Measurements from ENCODE around the gene HOXD8.

- no peak for TF ChIP-seq POLR2AphosphoS5 (IDR thresholded peaks at IDR 0.05; ENCODE audit: low read depth, low read length)
- no peak for TF ChIP-seq FOXP2 (optimal IDR thresholded peaks at IDR 0.05; ENCODE audit: borderline replicate concordance, extremely low read depth, extremely low read length, insufficient read depth)
- TF ChIP-seq REST (IDR thresholded peaks at IDR 0.05; ENCODE audit: insufficient read depth in 1 of 2, low read depth in 2 of 2, low read length in 2 of 2) = no peak
- no peak for TF ChIP-seq SIN3A (IDR thresholded peaks at IDR 0.05; ENCODE audit: borderline replicate concordance, insufficient read depth, low read length)
- no peak for TF ChIP-seq TAF1 (IDR thresholded peaks at IDR 0.05; ENCODE audit: borderline replicate concordance, insufficient read depth, low read length)
Measured at GRCh38 chr2:176131848-176132158, 2.3 kb downstream of the HOXD8 start.
